ENCODE results near the gene UBP1.
"Not testable (repeated sequence)": the region's sequence is repeated elsewhere in the genome, so short reads cannot be mapped to it uniquely, and the experiment has no call there.

Gene UBP1

DNA sequence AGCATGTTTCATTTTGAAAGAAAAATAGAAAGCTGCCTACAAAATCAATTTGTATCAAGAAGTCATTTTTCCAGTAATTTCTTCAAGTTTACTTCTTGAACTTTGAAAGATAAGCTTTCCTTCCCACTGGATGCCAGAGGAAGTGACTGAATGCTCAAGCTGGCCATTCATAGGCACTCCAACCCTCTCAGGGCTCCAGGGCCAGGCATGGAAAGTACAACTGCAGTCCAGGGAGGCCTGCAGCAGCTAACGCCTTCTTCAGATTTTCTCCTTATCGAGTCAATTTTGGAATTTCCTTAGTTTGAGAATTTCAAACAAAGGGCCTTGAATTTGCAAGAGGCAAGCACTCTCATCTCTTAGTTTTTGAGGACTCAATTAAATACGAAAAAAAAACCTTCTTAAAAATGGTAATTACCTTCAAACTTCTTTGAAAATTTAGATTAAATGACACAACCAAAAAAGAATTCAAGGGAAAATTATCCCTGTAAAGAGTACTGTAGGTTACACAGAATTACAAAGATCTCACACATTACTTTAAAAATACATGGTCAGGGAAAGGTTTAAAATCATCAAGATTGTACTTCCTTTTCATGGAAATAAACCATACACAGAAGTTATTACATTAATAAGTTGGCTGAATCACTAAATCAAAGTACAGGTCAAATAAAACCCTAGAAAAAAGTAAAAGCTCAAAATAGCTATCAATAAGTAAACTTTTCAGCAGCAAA, 2.5 kb downstream of the UBP1 start:
- DNase-seq (ENCODE audit: low read depth): no peak

GRCh38 chr3:33433843-33434242, 6.4 kb downstream of the UBP1 start:
- DNase-seq (ENCODE audit: low read depth): no peak

DNA sequence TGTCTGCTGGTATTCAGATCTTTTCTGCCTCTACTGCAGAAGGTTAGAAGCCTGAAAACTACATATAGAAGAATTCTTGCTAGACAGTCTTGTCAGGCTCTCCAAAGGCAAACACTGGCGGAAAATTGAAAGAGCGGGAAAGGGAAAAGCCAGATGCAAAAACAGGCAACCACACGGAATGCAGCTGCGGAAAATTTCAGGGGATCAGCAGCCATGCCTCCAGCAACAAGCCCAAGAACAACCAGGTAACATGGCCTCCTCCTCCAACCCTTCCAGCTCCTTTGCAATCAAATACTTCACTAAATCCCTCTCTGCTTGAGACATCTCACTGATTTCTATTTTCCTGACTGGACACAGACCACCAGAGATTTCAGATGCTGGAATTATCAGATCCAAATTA, 9.6 kb downstream of the UBP1 start:
- DNase-seq (ENCODE audit: low read depth): no peak

DNA sequence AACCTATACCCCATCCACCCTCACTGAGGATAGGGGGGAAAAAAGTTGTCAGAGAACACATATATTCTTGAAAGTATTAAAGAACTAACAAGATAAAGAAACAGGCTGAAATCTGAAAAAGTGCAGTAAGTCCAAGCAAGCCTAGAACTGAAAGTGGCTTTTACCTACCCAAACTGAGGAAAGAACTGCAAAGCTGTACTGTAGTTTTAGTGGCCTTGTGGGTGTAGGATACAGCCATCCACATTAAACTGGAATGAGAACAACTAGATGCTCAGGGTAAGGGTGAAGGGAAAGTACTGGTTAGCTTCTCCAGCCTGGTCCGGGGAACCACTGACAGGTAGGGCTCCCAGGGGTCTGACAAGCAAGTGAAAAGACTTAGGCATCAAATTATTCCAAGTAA, 10.1 kb downstream of the UBP1 start:
- DNase-seq (ENCODE audit: low read depth): no peak

DNA sequence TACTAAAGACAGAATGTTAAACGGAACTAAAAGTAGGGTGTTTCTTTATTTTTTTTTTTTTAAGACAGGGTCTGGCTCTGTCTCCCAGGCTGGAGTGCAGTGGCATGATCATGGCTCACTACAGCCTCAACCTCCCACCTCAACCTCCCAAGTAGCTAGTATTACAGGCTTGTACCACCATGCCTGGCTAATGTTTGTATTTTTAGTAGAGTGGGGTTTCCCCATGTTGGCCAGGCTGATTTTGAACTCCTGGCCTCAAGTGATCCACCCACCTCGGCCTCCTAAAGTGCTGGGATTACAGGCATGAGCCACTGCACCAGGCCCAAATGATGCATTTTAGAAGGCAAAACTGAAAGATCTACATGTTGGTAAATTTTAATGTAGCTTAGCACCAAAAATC, 10.9 kb downstream of the UBP1 start:
- DNase-seq (ENCODE audit: low read depth): not testable (repeated sequence)

- DNase-seq (ENCODE audit: low read depth): no peak
Measured at GRCh38 chr3:33428734-33429133, 11.5 kb downstream of the UBP1 start.

DNA sequence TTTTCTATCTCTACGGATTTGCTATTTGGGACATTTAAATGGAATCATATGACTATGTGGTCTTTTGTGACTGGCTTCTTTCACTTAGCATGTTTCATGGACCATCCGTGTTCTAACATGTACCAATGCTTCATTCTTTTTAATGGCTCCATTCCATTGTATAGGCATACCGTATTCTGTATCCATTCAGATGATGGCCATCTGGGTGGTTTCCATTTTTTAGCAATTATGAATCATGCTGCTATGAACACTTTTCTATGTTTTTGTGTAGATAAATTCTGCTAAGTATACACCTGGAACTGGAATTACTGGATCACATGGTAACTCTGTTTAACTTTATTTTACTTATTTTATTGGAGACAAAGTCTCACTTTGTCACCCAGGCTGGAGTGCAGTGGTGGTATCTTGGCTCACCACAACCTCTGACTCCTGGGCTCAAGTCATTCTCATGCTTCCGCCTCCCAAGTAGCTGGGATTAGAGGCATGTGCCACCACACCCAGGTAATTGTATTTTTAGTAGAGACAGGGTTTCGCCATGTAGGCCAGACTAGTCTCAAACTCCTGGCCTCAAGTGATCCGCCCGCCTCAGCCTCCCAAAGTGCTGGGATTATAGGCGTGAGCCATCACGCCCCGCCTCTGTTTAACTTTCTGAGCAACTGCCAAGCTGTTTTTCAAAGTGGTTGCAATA, 13.4 kb downstream of the UBP1 start:
- DNase-seq (ENCODE audit: low read depth): no peak

GRCh38 chr3:33426068-33426467, 14.1 kb downstream of the UBP1 start:
- no peak for DNase-seq (ENCODE audit: low read depth)

DNA sequence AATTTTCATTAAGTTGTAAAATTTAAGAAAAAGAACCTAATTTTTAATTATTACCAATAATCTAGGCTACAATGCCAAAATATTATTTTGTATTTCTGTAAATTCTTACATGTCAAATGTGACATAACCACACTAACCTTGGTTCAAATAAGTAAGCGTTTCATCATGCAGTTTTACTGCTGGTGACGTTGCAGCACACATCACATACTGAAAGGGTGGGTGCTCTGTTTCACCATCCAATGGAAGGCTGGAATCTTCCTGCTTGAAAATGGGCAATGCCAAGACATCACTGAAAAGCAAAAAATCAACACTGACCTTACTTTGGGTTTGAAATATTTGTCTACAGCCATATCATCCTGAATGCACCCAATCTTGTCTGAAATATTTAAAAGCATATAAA, 14.8 kb downstream of the UBP1 start:
- DNase-seq (ENCODE audit: low read depth): no peak

DNA sequence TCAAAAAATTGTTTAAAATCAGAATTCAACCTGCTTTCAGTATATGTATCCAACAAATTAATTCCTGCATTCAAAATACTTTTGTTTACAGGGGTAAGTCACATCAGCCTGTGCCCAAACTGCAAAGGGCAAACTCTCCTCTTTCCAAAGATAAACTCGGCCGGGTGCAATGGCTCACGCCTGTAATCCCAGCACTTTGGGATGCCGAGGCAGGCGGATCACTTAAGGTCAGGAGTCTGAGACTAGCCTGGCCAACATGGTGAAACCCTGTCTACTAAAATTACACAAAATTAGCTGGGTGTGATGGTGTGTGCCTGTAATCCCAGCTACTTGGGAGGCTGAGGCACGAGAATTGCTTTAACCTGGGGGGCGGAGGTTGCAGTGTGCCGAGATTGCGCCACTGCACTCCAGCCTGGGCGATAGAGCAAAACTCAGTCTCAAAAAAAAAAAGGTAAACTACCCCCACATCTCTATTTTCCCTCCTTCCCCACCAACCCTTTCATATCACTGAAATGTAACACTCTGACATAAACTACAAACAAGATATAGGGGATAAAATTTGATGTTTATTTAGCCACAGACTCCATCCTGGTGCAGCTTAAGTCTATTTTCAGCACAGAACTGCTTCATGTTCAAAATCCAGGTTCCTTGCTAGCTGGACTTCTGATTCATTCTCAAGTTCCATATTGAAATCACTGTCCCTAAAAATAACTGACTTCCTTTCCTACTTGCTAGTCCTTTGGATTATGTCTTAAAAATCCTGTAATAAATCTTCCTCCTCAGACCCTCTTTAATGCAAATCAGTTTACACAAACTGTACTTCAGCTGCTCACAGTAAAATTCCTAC, 15.4 kb downstream of the UBP1 start:
- DNase-seq (ENCODE audit: low read depth): no peak

DNA sequence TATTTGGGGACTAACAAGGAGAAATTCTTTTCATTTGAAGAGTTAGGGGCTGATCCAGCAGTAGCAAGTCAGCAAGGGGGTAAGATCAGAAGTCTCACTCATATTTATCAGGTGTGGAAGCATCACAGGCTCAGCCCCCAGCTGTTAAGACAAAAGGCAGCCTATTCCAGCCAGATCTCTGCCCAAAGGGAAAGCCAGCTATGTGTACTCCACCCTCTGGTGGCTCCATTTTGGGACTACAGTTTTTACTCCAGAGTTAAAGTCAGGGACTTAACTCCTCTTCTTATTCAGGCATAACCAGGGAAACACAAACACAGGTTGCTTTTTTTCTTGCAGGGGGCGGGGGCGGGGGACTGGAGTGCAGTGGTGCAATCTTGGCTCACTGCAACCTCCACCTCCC, 19.2 kb downstream of the UBP1 start:
- no peak for DNase-seq (ENCODE audit: low read depth)

- DNase-seq (ENCODE audit: low read depth): no peak
Measured at GRCh38 chr3:33419948-33420347, 20.3 kb downstream of the UBP1 start.

DNA sequence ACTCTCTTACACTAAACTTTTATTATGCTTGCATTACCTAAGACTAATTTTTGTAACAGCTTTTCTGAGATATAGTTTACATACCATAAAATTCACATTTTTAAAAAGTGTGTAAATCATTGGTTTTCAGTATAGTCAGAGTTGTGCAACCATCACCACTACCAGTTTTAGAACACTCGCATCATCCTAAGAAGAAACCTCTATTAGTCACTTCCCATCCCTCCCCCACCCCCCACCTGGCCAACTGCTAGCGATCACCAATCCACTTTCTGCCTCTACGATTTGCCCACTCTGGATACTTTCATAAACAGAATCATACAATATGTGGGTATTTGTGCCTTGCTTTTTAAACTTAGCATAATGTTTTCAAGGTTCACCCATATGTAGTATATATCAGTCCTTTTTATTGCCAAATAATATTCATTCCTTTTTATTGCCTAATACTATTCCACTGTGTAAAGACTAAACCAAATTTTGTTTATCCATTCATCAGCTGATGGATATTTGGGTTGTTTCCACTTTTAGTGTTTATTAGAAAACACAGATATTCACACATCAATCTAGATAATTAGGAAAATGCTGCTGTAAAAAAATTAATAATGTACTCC, 23.0 kb downstream of the UBP1 start:
- DNase-seq (ENCODE audit: low read depth): no peak

DNA sequence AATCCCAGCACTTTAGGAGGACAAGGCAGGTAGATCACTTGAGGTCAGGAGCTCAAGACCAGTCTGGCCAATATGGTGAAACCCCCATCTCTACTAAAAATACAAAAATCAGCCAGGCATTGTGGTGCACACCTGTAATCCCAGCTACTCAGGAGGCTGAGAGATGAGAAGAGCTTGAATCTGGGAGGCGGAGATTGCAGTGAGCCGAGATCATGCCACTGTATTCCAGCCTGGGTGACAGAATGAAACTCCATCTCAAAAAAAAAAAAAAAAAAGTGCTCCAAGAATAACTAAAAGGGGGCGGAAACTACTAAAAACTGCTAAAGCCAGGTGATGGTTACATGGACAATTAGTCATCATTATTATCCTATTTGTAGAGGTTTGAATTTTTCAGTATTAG, 29.4 kb downstream of the UBP1 start:
- DNase-seq (ENCODE audit: low read depth): not testable (repeated sequence)

GRCh38 chr3:33403756-33404155, 36.4 kb downstream of the UBP1 start:
- no peak for DNase-seq (ENCODE audit: low read depth)

GRCh38 chr3:33402936-33403335, 37.3 kb downstream of the UBP1 start:
- no peak for DNase-seq (ENCODE audit: low read depth)

DNA sequence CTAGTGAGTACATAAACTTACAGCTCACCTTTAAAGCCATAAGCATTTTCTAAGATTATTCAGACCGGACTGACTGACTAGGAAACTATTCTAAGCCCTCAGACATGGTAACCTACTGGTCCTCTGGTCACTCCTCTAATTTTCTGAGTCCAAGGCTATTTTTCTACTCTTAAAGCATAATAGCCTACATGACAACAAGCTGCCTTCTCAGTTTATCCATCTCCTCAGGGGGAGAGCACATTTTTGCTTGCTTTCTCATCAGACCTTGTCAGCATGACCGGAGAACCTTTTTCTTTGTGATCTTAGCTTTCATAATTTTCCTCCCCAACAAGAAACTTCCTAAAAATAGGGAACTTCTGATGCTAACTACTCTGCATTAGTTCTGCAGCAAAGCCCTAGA, 38.4 kb downstream of the UBP1 start:
- no peak for DNase-seq (ENCODE audit: low read depth)

GRCh38 chr3:33398410-33398809, 41.8 kb downstream of the UBP1 start:
- no peak for DNase-seq (ENCODE audit: low read depth)

- no peak for DNase-seq (ENCODE audit: low read depth)
Measured at GRCh38 chr3:33395900-33396299, 44.3 kb downstream of the UBP1 start.

- DNase-seq (ENCODE audit: low read depth): no peak
Measured at GRCh38 chr3:33394403-33395054, 45.7 kb downstream of the UBP1 start.

DNA sequence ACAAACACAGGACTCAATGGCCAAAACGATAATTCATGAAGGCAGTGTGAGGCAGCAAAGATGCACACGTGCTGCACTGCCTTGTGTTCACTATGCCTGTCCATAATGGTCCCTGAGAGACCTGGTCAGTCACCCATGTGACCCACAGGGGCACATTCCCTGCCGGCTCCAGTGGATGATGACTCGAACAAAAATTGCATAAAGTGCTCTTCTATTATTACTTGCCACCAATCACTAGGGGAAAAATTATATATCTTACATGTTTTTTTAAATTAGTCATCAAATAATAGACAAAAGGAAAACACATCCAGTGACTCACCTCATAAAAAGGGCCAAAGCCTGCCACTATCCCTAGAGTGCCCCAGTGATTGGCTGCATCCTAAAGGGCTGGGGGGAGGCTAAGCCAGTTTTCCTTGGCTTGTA, 47.5 kb downstream of the UBP1 start:
- DNase-seq (ENCODE audit: low read depth): no peak

GRCh38 chr3:33392144-33392543, 48.1 kb downstream of the UBP1 start:
- no peak for DNase-seq (ENCODE audit: low read depth)
